Activated T-cell treated with anti-CD3 and anti-CD28 coated beads, Interleukin-2, amount 50 U/mL, for 4 hours (primary cell): ENCODE measurements around the gene MALAT1. TPM values are rescaled to one million over a fixed set of nuclear protein-coding genes. Genes with fewer than 3 reads are reported as not detected.

Experiments
- ATAC-seq, 2 donors: fragments of 200-7000 bp; cut with Tn5 transposase; one replicate each; pipeline ENCODE4 v1.10.0; 2021
- DNase-seq: peaks from one replicate; pipeline ENCODE4 v3.0.0-alpha.2; 2020
- H3K27me3 Mint-ChIP-seq: one replicate; pipeline ENCODE4 v1.8.0; 2021; ENCODE audit warnings: low read depth, mixed read lengths
- H3K36me3 Mint-ChIP-seq: one replicate; pipeline ENCODE4 v1.8.0; 2022; ENCODE audit warnings: mixed read lengths; ENCODE audit not compliant: insufficient read depth
- H3K4me1 Mint-ChIP-seq: one replicate; pipeline ENCODE4 v1.8.0; 2021; ENCODE audit warnings: low read depth, mixed read lengths
- H3K4me3 Mint-ChIP-seq: one replicate; pipeline ENCODE4 v1.8.0; 2021; ENCODE audit warnings: mild to moderate bottlenecking, moderate library complexity, mixed read lengths
- H3K9me3 Mint-ChIP-seq: one replicate; pipeline ENCODE4 v1.8.0; 2021; ENCODE audit warnings: mixed read lengths
- total RNA-seq, 3 donors: library from RNA; stranded (reverse); gene quantifications; one replicate each; pipeline ENCODE4 v1.2.1, GENCODE V29; 2021

MALAT1 gene
- total RNA-seq, 3 donors from 2014 or later, result 3,100 to 4,455 (median 3,753) TPM

- Mint-ChIP-seq H3K27me3 (no peaks in the 10 kb centered on the region), H3K4me1 (peaks cover 28% of the 10 kb centered on the region), H3K9me3 (no peaks in the 10 kb centered on the region), H3K4me3 (no peak overlapping the region), H3K36me3 (no peaks in the 10 kb centered on the region)
- ATAC-seq (peak; percentile 32 to 49), DNase-seq (no peak)
Measured at GRCh38 chr11:65488273-65489034, 10.4 kb upstream of the MALAT1 start.

- no peaks in the 10 kb centered on the region for H3K27me3 Mint-ChIP-seq
- DNase-seq, result no peak
- H3K36me3 Mint-ChIP-seq, result no peaks in the 10 kb centered on the region
- H3K4me1 Mint-ChIP-seq, result peaks cover 33% of the 10 kb centered on the region
- no peaks in the 10 kb centered on the region for H3K9me3 Mint-ChIP-seq
- no peak for ATAC-seq
- H3K4me3 Mint-ChIP-seq, result no peak overlapping the region
Measured at GRCh38 chr11:65489035-65489705, 9.7 kb upstream of the MALAT1 start.

GRCh38 chr11:65489706-65490320 lies 9.0 kb upstream of the MALAT1 start:
- no peak for ATAC-seq
- Mint-ChIP-seq H3K4me1 (peaks cover 39% of the 10 kb centered on the region), H3K4me3 (no peak overlapping the region), H3K36me3 (no peaks in the 10 kb centered on the region), H3K9me3 (no peaks in the 10 kb centered on the region), H3K27me3 (no peaks in the 10 kb centered on the region)
- DNase-seq, result no peak

- Mint-ChIP-seq H3K9me3 (no peaks in the 10 kb centered on the region), H3K4me3 (no peak overlapping the region), H3K4me1 (peaks cover 43% of the 10 kb centered on the region), H3K36me3 (no peaks in the 10 kb centered on the region), H3K27me3 (no peaks in the 10 kb centered on the region)
- DNase-seq (no peak), ATAC-seq (no peak)
Measured at GRCh38 chr11:65491163-65491465, 7.7 kb upstream of the MALAT1 start.

GRCh38 chr11:65491614-65492386 lies 7.0 kb upstream of the MALAT1 start:
- no peak for ATAC-seq
- H3K27me3 Mint-ChIP-seq, result no peaks in the 10 kb centered on the region
- H3K9me3 Mint-ChIP-seq, result no peaks in the 10 kb centered on the region
- no peaks in the 10 kb centered on the region for H3K36me3 Mint-ChIP-seq
- H3K4me3 Mint-ChIP-seq, result no peak overlapping the region
- DNase-seq, result no peak
- H3K4me1 Mint-ChIP-seq, result peaks cover 50% of the 10 kb centered on the region

GRCh38 chr11:65492387-65492636 lies 6.5 kb upstream of the MALAT1 start:
- Mint-ChIP-seq H3K9me3 (no peaks in the 10 kb centered on the region), H3K4me1 (peaks cover 53% of the 10 kb centered on the region), H3K27me3 (no peaks in the 10 kb centered on the region), H3K36me3 (no peaks in the 10 kb centered on the region), H3K4me3 (no peak overlapping the region)
- no peak for ATAC-seq
- no peak for DNase-seq

GRCh38 chr11:65492637-65493366 lies 6.0 kb upstream of the MALAT1 start:
- Mint-ChIP-seq H3K9me3 (no peaks in the 10 kb centered on the region), H3K27me3 (no peaks in the 10 kb centered on the region), H3K36me3 (no peaks in the 10 kb centered on the region), H3K4me3 (peak overlapping the region; percentile 52), H3K4me1 (peaks cover 49% of the 10 kb centered on the region)
- DNase-seq, result no peak
- peak; percentile 14 to 31 for ATAC-seq

GRCh38 chr11:65493367-65494176 lies 5.3 kb upstream of the MALAT1 start:
- Mint-ChIP-seq H3K27me3 (no peaks in the 10 kb centered on the region), H3K9me3 (no peaks in the 10 kb centered on the region), H3K4me3 (peak overlapping the region; percentile 52), H3K4me1 (peaks cover 45% of the 10 kb centered on the region), H3K36me3 (no peaks in the 10 kb centered on the region)
- DNase-seq, result no peak
- no peak for ATAC-seq

- Mint-ChIP-seq H3K9me3 (no peaks in the 10 kb centered on the region), H3K27me3 (no peaks in the 10 kb centered on the region), H3K4me3 (no peak overlapping the region), H3K4me1 (peaks cover 40% of the 10 kb centered on the region), H3K36me3 (no peaks in the 10 kb centered on the region)
- ATAC-seq, result peak; percentile 1 to 2
- no peak for DNase-seq
Measured at GRCh38 chr11:65496304-65497140, 2.3 kb upstream of the MALAT1 start.

GRCh38 chr11:65497141-65498041 lies 1.5 kb upstream of the MALAT1 start:
- Mint-ChIP-seq H3K36me3 (no peaks in the 10 kb centered on the region), H3K4me3 (no peak overlapping the region), H3K27me3 (no peaks in the 10 kb centered on the region), H3K9me3 (no peaks in the 10 kb centered on the region), H3K4me1 (peaks cover 37% of the 10 kb centered on the region)
- peak; percentile 75 to 79 for ATAC-seq
- peak; percentile 98 for DNase-seq

- no peaks in the 10 kb centered on the region for H3K36me3 Mint-ChIP-seq
- DNase-seq (peak; percentile 52), ATAC-seq (no peak)
- H3K9me3 Mint-ChIP-seq, result no peaks in the 10 kb centered on the region
- no peaks in the 10 kb centered on the region for H3K27me3 Mint-ChIP-seq
- no peak overlapping the region for H3K4me3 Mint-ChIP-seq
- H3K4me1 Mint-ChIP-seq, result peaks cover 30% of the 10 kb centered on the region
Measured at GRCh38 chr11:65498042-65498726, 661 bp upstream of the MALAT1 start.

- Mint-ChIP-seq H3K27me3 (no peaks in the 10 kb centered on the region), H3K4me1 (peaks cover 28% of the 10 kb centered on the region), H3K36me3 (peaks cover 2% of the 10 kb centered on the region), H3K4me3 (no peak overlapping the region), H3K9me3 (no peaks in the 10 kb centered on the region)
- DNase-seq (no peak), ATAC-seq (no peak)
Measured at GRCh38 chr11:65498727-65498976, 193 bp upstream of the MALAT1 start.
